HG02973 (cell line): ENCODE results near the gene CACNA1C.
"Not testable (repeated sequence)": the region's sequence is repeated elsewhere in the genome, so short reads cannot be mapped to it uniquely, and the experiment has no call there.

Experiments
- ATAC-seq: cut with Tn5 transposase; IDR thresholded peaks from one replicate; pipeline ENCODE4 v1.9.1; 2021; ENCODE audit warnings: moderate library complexity; ENCODE audit not compliant: unreplicated experiment

Gene CACNA1C

GRCh38 chr12:2110127-2110526, 57.3 kb downstream of the CACNA1C start:
- no peak for ATAC-seq

- no peak for ATAC-seq
These were observed 58.2 kb downstream of the CACNA1C start for GRCh38 chr12:2110849-2111566.

- ATAC-seq: no peak
These were observed 59.0 kb downstream of the CACNA1C start for GRCh38 chr12:2111826-2112225.

GRCh38 chr12:2112401-2112800, 59.6 kb downstream of the CACNA1C start:
- no peak for ATAC-seq

GRCh38 chr12:2113119-2113912, 60.5 kb downstream of the CACNA1C start:
- ATAC-seq: no peak

GRCh38 chr12:2114071-2114470, 61.3 kb downstream of the CACNA1C start:
- ATAC-seq: no peak

- ATAC-seq: no peak
These were observed 62.5 kb downstream of the CACNA1C start for GRCh38 chr12:2115101-2115845.

- ATAC-seq: no peak
These were observed 64.8 kb downstream of the CACNA1C start for GRCh38 chr12:2117541-2117940.

- no peak for ATAC-seq
These were observed 65.3 kb downstream of the CACNA1C start for GRCh38 chr12:2118061-2118460.

GRCh38 chr12:2118481-2119255, 65.9 kb downstream of the CACNA1C start:
- ATAC-seq: no peak

- no peak for ATAC-seq
These were observed 66.5 kb downstream of the CACNA1C start for GRCh38 chr12:2119266-2119665.

- no peak for ATAC-seq
These were observed 68.4 kb downstream of the CACNA1C start for GRCh38 chr12:2120982-2121758.

- no peak for ATAC-seq
These were observed 71.8 kb downstream of the CACNA1C start for GRCh38 chr12:2124466-2125023.

- ATAC-seq: no peak
These were observed 73.1 kb downstream of the CACNA1C start for GRCh38 chr12:2125651-2126522.

GRCh38 chr12:2126676-2127406, 74.1 kb downstream of the CACNA1C start:
- ATAC-seq: no peak

GRCh38 chr12:2129076-2129475, 76.3 kb downstream of the CACNA1C start:
- no peak for ATAC-seq

GRCh38 chr12:2135661-2136418, 83.1 kb downstream of the CACNA1C start:
- not testable (repeated sequence) for ATAC-seq
